T-helper 2 cell (primary cell): ENCODE measurements around the gene CERK.
"Not testable (repeated sequence)": the region's sequence is repeated elsewhere in the genome, so short reads cannot be mapped to it uniquely, and the experiment has no call there.

ENCODE experiments used
- DNase-seq, 5 experiments: peaks; one replicate each; pipeline versions ENCODE4 v3.0.0 to v3.0.0-alpha.2; 2012 to 2022
- total RNA-seq, 2 donors: gene quantifications; one replicate each; lab custom pipeline; 2026; lab: John Stamatoyannopoulos, UW

Gene CERK, protein sequence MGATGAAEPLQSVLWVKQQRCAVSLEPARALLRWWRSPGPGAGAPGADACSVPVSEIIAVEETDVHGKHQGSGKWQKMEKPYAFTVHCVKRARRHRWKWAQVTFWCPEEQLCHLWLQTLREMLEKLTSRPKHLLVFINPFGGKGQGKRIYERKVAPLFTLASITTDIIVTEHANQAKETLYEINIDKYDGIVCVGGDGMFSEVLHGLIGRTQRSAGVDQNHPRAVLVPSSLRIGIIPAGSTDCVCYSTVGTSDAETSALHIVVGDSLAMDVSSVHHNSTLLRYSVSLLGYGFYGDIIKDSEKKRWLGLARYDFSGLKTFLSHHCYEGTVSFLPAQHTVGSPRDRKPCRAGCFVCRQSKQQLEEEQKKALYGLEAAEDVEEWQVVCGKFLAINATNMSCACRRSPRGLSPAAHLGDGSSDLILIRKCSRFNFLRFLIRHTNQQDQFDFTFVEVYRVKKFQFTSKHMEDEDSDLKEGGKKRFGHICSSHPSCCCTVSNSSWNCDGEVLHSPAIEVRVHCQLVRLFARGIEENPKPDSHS
- 139 to 163 reads per million in 2 donors for total RNA-seq

GRCh38 chr22:46737976-46738646, at the start of gene CERK:
Gene CERK, minus strand, starts transcription at chr22:46738252. Its CDS starts 104 bp downstream, at chr22:46738148.
- DNase-seq: peak; percentile 39 to 81 (median 60)

DNA sequence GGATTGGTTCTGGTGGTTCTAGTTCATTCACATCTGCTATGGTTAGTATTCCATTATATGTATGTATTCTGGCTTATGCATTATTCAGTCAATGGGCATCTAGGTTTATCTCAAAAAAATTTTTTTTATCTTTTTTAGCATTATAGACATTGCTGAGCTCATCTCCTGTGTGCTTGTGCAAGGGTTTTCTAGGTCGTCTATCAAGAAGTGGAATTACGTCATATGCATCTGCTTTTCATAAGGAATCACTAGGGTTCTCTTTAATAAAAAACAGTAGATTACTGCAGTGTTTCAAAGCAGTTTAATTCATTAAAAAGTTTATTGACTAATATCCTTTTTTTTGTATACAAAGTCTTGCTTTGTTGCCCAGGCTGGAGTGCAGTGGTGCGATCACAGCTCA, 45.7 kb upstream of the CERK start:
- DNase-seq: no peak

DNA sequence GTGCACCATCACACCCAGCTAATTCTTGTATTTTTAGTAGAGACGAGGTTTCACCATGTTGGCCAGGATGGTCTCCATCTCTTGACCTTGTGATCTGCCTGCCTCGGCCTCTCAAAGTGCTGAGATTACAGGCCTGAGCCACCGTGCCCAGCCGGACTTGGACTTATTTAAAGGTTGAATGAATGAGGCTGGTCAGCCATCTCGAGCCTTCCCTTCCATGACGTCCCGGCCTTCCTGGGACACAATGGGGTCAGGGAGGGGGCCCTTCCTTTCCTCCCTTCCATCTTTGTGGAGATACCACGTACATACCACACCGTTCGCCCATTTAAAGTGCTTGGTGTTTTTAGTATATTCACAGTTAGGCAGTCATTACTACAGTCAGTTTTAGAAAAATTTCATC, 44.1 kb upstream of the CERK start:
- not testable (repeated sequence) for DNase-seq

GRCh38 chr22:46781291-46781690, 43.2 kb upstream of the CERK start:
- no peak for DNase-seq

DNA sequence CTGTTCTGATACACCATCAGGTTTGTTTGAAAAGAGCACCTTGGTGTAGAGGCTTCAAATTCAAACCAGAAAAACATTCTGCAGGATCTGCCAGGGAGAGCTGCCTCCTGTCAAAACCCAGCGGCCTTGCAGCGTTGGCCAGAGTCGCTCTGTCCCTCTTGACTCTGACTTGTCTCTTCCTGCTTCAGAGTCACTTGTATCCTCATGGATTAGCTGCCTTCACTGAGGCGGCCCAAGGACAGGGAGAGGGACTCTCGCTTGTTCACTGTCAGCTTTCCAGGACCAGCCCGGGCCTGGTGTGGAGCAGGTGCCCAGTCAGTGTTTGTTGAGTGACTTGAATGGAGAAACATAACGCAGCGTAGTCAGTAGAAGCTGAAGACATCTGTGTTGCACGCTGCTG, 42.4 kb upstream of the CERK start:
- DNase-seq: no peak

- DNase-seq: no peak
Observed at GRCh38 chr22:46779651-46780050, 41.6 kb upstream of the CERK start.

- no peak for DNase-seq
Observed at GRCh38 chr22:46779023-46779422, 41.0 kb upstream of the CERK start.

GRCh38 chr22:46777609-46777970, 39.5 kb upstream of the CERK start:
- peak in 1 of 5 experiments; percentile 39 for DNase-seq

DNA sequence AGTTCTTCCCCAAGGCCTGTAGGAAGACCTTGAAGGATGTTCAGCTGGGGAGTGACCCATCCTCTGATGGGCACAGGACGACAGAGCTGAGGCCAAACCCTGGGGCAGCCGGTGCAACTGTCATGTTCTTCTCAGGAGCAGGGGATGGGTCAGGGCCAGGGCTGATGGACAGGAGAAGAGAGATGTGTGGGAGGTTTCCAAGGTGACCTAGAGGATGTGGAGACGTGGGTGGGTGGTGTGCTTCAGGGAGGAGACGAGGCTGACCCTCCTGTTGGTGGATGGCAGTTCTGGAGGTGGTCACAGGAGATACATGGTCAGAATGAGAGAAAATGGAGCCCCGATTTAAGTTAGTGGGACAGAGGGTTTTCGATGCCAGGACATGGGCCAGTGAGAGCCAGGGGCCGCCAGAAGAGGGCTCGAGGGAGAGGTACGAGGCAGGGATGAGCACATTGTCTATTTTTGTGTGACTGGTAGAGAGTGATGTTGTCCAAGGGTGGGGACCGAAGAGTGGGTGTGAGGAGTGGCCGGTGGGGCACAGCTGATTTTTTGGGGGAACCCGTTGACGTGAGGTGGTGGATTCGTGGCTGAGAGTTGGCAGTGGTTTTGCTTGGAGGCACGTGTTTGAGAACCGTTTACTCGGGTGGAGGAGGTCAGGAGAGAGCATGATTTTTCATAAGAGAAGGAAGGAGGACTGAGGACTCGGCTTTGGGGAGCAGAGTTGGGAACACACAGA, 39.0 kb upstream of the CERK start:
- no peak for DNase-seq

GRCh38 chr22:46775850-46776826, 38.1 kb upstream of the CERK start:
- DNase-seq: no peak

DNA sequence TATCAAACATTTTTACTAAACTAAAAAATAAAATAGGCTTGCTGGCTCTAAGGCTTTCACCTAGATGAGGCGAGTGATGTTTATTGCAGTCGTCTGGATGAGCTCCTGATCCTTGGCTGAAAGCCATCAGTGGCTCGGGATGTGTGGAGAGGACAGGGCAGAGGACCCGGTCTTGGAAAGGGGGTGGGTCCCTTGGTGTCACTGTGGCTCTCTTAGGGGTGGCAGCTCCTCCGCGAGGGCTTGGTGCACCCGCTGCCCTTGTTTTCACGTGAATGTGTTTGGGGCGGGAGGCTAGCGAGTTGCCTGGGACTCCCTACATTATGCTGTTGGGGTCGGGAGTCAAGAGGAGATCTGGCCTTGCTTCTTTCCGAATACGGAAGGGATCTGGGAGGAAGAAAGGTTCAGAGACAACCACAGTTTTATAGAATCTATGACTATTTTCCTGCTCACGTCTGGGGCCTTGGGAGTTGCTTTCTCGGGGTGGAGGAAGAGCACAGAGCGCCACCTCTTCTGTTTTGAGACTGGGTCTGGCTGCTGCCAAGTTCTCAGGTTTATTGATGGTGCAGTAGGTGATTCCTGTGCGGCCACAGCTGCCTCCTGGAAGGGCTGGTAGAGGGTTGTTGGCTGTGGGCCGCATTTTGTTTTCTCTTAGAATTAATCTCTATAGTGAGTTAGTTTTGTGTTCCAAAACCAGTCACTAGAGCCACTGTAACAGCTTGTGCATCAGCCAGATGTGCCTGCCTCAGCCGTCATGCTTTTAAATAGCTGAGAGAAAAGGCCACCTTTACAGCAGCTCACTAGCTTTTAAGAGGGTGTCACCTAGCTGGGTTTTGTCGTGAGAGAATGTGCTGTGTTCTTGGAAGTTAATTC, 37.2 kb upstream of the CERK start:
- DNase-seq: peak in 1 of 5 experiments; percentile 38

- peak in 1 of 5 experiments; percentile 57 for DNase-seq
Observed at GRCh38 chr22:46774253-46774979, 36.4 kb upstream of the CERK start.

- no peak for DNase-seq
Observed at GRCh38 chr22:46773076-46773475, 35.0 kb upstream of the CERK start.

GRCh38 chr22:46770726-46771125, 32.7 kb upstream of the CERK start:
- no peak for DNase-seq

GRCh38 chr22:46770151-46770641, 32.1 kb upstream of the CERK start:
- DNase-seq: no peak

GRCh38 chr22:46769706-46770105, 31.7 kb upstream of the CERK start:
- DNase-seq: no peak

DNA sequence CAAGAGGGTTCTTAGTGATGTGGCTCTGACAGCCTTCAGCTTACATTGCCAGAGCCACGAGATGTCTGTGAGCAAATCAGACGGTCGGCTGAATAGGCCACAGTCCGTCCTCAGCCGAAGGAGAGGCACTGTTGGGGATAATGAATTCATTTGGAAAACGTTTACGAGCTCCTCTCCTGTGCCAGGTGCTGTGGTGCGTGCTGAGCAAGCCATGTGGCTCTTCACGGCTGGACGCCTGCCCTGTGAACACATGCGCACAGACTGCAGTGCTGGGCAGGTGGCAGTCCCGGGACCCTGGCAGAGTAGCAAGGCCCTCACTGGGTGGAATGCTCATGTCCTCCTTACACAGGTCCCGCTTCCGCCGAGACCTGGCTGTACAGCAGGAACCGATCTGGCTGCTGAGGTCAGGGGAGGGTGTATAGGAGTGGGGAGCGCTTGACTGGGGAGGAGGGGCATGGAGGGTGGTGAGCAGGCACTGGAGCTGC, 31.2 kb upstream of the CERK start:
- no peak for DNase-seq

- DNase-seq: no peak
Observed at GRCh38 chr22:46767249-46767985, 29.4 kb upstream of the CERK start.

DNA sequence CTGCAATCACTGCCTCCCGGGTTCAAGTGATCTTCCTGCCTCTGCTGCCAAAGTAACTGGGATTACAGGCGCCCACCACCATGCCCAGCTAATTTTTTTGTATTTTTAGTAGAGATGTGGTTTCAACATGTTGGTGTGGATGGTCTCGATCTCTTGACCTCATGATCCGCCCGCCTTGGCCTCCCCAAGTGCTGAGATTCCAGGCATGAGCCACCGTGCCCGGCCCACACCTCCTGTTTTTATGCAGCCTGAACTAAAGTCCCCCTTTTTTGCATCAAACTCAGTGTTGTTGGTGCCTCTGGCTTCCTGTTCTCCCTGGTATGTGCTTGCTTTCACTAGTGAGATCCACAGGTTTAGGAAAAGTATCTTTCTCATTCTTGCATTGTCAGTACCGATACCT, 28.6 kb upstream of the CERK start:
- no peak for DNase-seq
